Erythroblast (primary cell): ENCODE results near the gene SATB2.

ENCODE experiments used
- DNase-seq, 2 experiments: peaks; one replicate each; lab custom pipeline; 2025; lab: John Stamatoyannopoulos, UW
- GATA1 ChIP-seq: IDR thresholded peaks from 2 replicates; pipeline ENCODE4 v1.6.1; 2011; ENCODE audit warnings: low read depth, mild to moderate bottlenecking, control low read depth, low read length, moderate library complexity
- POLR2A ChIP-seq: IDR thresholded peaks from 2 replicates; pipeline ENCODE4 v1.6.1; 2011; ENCODE audit warnings: mild to moderate bottlenecking, low read length

Gene SATB2

DNA sequence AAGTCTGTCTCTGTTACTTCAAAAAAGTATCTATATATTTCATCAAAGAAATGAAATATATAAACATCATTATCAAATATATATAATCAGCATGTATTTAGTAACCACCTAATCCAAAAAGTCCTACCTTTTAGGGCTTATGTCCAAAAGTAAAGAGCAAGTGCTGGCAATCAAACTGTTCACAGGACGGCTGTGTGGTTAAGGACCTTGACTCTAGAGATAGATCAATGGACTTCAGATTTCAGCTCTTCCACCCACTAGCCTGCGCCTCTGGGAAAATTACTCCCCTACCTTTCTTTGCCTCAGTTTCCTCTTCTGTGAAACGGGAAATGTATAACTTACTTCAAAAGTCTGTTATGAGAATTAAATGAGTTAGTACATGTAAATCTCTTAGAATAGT lies 29.4 kb downstream of the SATB2 start:
- TF ChIP-seq POLR2A (no peak), GATA1 (no peak)
- DNase-seq = no peak

DNA sequence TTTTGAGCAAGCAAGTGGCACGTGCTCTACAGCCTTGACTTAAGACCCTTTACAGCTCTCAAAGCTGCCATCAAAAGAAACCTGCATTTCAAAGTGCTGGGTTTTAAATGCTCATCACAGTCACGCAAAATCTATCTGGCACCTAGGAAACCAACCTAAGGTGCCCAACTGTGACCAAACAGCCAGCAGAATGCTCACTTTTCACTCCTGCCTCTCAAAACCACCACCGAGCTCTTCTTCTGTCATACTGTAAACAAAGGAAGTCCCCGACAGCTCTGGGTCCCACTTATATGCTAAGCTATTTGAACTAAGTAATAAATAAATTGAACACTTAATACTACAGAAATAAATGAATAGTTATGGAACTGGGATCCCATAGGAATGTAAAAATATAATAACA lies 33.6 kb downstream of the SATB2 start:
- TF ChIP-seq GATA1 (no peak), POLR2A (no peak)
- DNase-seq = no peak

DNA sequence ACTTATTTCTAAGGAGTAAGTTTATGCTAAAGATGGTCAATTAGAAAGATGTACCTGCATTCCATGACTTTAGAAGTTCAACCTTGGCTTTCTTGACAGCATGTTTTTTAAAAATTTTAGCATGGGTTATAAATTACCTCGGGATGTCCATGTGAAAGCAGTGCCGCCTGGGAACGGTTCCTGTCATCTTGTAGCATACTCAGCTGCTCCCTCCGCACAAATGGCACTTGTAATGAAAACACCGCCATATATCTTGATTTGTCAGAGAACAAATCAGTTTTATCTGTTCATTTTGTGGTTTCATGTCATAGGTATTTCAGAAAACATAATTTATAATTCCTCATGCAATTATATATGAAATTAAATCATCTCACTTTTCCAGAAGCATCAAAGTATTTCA lies 38.3 kb downstream of the SATB2 start:
- no peak for TF ChIP-seq GATA1
- no peak for TF ChIP-seq POLR2A
- DNase-seq = no peak

DNA sequence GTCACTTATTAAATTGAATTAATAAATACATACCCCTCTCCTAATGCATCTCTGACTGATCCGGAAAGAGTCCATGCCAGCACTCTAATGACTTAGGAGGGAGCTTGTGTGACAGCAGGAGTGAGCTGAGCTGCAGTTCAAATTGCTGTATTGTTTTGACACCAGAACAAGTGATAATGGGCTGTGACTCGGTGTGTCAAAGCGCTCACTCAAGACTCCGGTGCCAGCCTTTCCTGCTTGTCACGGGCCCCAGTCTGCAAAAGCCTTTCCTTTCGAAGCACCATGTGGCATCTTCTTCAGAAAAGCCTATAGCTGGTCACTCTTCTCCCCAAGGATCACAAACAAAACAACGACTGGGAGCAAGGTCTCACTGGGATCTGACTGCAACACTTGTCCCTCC lies 43.3 kb downstream of the SATB2 start:
- DNase-seq = no peak
- TF ChIP-seq POLR2A (no peak), GATA1 (no peak)

DNA sequence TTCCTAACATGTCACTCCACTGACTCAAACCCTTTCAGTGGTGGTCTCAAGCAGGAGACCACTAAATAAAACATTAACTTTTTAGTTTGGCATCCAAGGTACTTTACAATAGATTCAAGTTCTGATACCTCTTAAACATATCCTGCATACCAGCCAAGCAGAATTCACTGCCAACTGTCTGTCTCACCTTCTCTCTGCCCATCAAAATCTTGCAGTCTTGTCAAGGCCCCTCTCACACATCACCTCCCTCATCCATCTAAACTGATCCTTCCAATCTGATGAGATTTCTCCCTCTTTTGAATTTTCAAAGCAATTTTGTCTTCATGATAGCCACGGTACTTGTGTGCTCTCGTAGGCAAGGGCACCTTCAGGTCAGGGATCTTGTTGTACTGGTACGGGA lies 43.7 kb downstream of the SATB2 start:
- DNase-seq = no peak
- TF ChIP-seq POLR2A (no peak), GATA1 (no peak)

DNA sequence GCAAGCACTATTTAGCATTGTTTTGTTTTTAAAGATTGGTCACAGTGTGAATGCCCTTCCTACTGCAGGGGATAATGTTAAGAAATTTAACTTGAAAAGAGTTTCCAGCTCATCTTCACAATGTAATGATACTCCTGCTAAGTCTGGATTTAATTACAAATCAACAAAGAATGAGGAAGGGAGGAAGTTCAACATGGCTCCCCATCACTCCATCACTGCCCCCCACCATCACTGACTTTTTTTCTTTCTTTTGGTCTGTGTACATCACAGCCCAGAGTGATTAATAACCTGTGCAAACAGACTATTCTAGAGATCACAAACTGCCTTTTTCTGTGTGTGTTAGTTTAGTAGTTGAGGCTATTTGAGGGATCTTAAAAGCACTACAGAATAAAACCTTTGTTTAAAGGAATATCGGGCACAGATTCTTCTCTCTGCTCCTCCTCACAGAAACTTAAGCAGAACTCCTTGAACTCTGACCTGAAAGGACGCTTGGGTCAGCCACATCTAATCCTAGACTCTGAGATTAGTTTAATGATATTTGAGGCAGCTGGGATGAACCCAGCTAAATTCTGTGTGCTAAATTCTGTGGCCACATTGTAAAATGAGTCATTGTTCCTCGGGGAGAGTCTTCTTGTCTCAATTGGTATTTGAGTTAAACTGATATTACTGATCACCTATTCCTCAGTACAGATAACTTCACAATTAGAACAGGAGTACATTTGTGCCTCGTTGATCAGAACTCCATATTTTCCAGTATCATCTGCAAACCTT lies 47.8 kb downstream of the SATB2 start:
- DNase-seq = no peak
- TF ChIP-seq GATA1 = no peak
- no peak for TF ChIP-seq POLR2A

DNA sequence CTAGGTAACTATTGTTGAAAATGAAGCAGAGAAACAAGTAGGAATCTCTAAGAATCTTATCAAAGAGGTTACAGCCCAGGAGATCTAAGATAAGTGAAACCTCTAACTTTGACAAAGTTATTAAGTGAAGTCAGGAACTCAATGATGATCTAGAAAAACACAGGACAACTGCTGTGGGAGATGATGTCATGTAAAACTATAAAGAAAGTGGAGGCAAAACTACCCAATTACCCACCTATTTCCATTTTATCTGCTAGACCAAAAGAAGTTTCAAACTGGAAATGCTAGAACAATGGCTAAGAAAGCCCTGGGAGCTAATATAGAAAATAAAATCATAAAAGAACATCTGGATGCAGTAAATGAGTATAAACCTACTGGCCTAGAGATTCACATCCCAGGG lies 50.3 kb downstream of the SATB2 start:
- no peak for DNase-seq
- no peak for TF ChIP-seq GATA1
- no peak for TF ChIP-seq POLR2A

DNA sequence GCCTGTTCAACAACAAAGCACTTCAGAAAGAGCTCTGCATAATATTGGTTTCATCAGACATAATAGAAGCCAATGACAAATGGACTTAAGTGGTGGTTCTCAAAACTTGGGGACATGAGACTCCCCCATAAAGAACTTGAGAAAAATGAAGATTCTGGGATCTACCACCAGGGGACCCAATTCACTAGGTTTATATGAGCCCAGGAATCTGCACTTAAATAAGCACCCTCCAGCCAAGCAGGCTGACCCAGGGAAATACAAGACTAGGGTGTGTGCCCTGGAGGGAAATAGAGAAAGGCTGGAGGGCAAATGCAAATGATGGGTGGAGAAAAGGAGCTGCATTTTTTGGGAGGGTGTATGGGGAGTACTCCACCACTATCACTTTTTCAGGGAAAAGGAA lies 52.5 kb downstream of the SATB2 start:
- TF ChIP-seq GATA1 (no peak), POLR2A (no peak)
- DNase-seq = no peak

DNA sequence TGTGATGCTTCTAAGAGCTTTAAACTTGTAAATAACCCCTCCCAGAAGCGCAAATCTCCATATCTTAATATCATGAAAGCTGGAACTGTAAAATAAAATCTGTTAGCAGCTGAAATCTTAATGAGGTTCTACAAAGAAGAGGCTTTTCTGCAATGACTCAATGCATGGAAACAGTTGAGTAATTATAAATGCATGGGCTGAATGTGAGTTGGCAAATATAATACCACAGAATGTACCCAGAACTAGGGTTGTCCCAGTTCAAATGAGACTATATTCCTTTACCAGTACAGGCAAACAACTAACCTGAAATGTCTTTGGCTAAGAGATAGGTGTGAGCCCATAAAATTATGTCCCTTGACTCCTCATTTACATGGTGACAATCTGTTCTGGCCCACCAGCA lies 52.9 kb downstream of the SATB2 start:
- DNase-seq = no peak
- TF ChIP-seq POLR2A = no peak
- TF ChIP-seq GATA1 = no peak

DNA sequence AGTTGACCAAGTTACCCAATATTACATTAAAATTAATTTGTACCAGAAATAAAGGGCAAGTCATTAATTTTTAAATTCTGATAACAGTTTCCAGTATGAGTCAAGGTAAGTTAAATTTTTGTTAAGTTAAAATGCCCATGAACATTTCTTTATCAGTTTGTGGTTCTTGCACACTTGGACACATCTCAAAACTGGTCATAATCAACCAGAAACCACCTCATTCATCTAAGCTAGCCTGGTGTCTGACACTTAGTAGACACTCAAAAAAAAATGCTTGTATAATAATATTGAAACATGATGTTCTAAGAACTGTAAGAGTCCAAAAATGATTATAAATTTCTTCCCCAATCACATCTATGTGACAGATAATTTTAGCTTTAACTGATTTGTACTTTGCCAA lies 62.4 kb downstream of the SATB2 start:
- DNase-seq = no peak
- TF ChIP-seq GATA1 = no peak
- TF ChIP-seq POLR2A = no peak

DNA sequence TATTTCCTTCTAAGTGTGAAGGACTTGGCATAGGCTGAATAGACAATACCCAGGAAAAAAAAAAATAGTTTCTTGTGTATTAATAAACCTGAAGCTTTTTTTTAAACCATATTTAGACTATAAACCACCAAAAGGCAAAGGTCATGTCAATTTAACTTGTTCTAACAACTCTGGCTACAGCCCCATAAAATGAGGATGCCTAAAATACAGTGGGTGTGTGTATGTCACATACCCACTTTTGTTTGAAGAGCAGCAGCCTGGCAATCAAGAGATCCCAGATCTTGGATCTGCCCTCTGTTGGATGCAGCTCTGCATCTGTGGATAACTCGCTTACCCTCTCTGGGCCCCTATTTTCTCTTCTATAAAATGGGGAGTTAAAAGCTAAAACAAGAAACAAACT lies 65.4 kb downstream of the SATB2 start:
- DNase-seq = no peak
- TF ChIP-seq POLR2A (no peak), GATA1 (no peak)

DNA sequence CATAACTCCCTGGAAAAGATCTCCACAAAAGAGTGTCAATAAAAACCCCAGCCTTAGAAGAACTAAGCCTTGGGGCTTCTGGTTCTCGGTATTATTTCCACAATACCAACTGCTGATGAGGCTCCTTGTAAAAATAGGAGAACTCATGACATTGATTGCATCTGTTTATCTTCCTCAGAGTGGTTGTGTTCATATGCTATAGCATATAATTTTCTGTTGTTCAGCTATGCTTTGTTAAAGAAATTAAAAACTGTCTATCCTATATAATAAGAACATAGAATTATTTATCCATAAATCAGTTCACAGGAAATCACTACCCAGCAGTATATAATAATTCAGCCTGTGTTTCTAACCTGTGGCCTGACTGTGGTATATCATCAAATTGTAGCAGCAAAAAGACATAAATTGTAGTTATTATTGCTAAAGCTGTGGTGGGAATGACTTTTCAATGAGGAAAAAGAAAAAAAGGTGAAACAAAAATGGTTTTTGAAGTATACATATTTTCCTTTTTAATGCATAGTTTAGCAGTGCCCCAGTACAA lies 68.9 kb downstream of the SATB2 start:
- no peak for TF ChIP-seq GATA1
- TF ChIP-seq POLR2A = no peak
- DNase-seq = no peak

DNA sequence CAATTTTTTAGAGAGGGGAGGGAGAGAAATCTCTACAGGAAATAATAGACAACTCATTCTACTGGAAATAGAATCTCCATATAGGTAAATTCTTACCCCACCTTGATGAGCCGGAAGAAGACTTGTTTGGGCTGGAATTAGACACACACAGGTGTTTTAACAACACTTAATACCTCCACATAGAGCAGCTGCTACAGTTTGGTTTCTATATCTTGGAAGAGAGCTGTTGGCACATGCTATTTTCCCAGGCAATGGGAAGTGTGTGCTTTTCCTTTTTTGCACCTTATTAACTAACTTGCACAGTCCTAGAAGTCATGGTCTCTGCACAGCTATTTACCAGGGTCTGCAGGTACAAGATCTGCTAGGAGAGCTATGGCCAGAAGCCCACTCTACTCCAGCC lies 73.7 kb downstream of the SATB2 start:
- DNase-seq = no peak
- TF ChIP-seq POLR2A (no peak), GATA1 (no peak)

DNA sequence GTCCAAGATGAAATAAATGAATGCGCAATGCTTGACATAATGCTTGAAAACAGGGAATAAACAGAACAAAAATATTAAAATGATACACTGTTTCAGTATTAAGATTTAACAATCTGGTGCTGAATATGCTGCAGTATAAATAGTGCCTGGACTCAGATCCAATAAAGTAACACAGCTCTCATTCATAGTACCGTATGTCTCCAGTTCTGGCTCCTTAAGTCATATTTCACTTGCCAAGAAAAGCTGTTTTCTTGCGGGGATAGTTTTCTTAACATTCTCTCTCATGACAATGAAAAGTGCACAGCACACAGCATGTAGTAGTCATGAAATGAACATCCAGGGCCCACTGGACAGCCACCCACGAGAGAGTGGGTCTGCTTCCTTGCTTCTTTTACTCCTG lies 74.7 kb downstream of the SATB2 start:
- no peak for DNase-seq
- TF ChIP-seq POLR2A (no peak), GATA1 (no peak)

DNA sequence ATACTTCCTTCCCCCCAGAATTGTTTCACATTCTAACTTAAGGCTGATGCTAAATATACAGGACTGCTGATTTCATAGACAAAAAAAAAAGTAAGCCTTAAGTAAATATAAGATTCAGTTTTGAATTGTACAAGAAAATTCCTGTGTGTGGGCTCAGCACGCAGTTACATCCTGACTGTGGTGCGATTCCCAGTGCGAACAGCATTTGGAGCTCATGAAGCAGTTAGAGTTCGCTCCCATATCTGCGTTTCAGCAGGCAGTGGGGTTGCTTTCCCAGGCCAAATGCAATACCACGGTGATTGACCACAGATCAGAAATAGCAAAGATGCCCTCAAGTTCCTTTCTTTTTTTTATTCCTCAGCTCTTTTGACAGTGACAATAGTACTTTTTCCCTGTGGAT lies 75.6 kb downstream of the SATB2 start:
- no peak for DNase-seq

More for the DNA sequence above, 75.6 kb downstream of the SATB2 start:
- TF ChIP-seq GATA1 (no peak), POLR2A (no peak)
